ENCODE data around the gene CD160. TPM values are rescaled to one million over a fixed set of nuclear protein-coding genes. Genes with fewer than 3 reads are reported as not detected.

CD160 gene
- total and polyA plus RNA-seq, 10 of the 15 experiments (the other 5 are each of a cell fraction or from before 2014, with no cell fraction given), result 0.06 to 1.1 (median 0.26) TPM; not detected in 5

- TF ChIP-seq IKZF1 (conservative IDR thresholded peaks at IDR 0.05) (peak; percentile 79), REST (IDR thresholded peaks at IDR 0.05; ENCODE audit: low read depth, low read length) (no peak), IKZF2 (IDR thresholded peaks at IDR 0.05) (peak; percentile 88 to 90), BCL11A (IDR thresholded peaks at IDR 0.05; ENCODE audit: low read depth, low read length) (no peak), TBL1XR1 (IDR thresholded peaks at IDR 0.05; ENCODE audit: low read depth, low read length) (no peak), PAX5 (IDR thresholded peaks at IDR 0.05; ENCODE audit: borderline replicate concordance, low read depth, low read length) (no peak), ESRRA (IDR thresholded peaks at IDR 0.05; ENCODE audit: low read length) (no peak), SMAD1 (IDR thresholded peaks at IDR 0.05; ENCODE audit: low read depth, partially characterized antibody) (no peak), EED (IDR thresholded peaks at IDR 0.05; ENCODE audit: low read depth) (peak; percentile 35; the same call in 1 of the 2 replicates), MEF2B (IDR thresholded peaks at IDR 0.05; ENCODE audit: partially characterized antibody, poor library complexity, severe bottlenecking) (peak; percentile 17)
- TF ChIP-seq, protein P1, sequence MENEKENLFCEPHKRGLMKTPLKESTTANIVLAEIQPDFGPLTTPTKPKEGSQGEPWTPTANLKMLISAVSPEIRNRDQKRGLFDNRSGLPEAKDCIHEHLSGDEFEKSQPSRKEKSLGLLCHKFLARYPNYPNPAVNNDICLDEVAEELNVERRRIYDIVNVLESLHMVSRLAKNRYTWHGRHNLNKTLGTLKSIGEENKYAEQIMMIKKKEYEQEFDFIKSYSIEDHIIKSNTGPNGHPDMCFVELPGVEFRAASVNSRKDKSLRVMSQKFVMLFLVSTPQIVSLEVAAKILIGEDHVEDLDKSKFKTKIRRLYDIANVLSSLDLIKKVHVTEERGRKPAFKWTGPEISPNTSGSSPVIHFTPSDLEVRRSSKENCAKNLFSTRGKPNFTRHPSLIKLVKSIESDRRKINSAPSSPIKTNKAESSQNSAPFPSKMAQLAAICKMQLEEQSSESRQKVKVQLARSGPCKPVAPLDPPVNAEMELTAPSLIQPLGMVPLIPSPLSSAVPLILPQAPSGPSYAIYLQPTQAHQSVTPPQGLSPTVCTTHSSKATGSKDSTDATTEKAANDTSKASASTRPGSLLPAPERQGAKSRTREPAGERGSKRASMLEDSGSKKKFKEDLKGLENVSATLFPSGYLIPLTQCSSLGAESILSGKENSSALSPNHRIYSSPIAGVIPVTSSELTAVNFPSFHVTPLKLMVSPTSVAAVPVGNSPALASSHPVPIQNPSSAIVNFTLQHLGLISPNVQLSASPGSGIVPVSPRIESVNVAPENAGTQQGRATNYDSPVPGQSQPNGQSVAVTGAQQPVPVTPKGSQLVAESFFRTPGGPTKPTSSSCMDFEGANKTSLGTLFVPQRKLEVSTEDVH (IDR thresholded peaks at IDR 0.05; ENCODE audit: low read depth, partially characterized antibody), result no peak
- TF ChIP-seq, protein P2, sequence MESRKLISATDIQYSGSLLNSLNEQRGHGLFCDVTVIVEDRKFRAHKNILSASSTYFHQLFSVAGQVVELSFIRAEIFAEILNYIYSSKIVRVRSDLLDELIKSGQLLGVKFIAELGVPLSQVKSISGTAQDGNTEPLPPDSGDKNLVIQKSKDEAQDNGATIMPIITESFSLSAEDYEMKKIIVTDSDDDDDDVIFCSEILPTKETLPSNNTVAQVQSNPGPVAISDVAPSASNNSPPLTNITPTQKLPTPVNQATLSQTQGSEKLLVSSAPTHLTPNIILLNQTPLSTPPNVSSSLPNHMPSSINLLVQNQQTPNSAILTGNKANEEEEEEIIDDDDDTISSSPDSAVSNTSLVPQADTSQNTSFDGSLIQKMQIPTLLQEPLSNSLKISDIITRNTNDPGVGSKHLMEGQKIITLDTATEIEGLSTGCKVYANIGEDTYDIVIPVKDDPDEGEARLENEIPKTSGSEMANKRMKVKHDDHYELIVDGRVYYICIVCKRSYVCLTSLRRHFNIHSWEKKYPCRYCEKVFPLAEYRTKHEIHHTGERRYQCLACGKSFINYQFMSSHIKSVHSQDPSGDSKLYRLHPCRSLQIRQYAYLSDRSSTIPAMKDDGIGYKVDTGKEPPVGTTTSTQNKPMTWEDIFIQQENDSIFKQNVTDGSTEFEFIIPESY (IDR thresholded peaks at IDR 0.05), result no peak
Measured at GRCh38 chr1:145690587-145691558, 28.4 kb upstream of the CD160 start (continued).

All from GM12878 (cell line).